CD14-positive monocyte (primary cell): ENCODE measurements around the gene OVCA2. TPM values are rescaled to one million over a fixed set of nuclear protein-coding genes. Genes with fewer than 3 reads are reported as not detected.

Experiments
- DNase-seq, 3 donors: peaks; one replicate each; pipeline ENCODE4 v3.0.0-alpha.2; 2011 to 2022
- H2AFZ ChIP-seq: 2 replicates; pipeline ENCODE4 v1.6.0; 2012; ENCODE audit warnings: mild to moderate bottlenecking, low read depth, low read length, inconsistent platforms; ENCODE audit not compliant: insufficient read depth, poor library complexity, severe bottlenecking
- H3K27ac ChIP-seq, 2 donors: 1 replicate in 1 of 2; 2 replicates in 1 of 2; pipeline ENCODE4 v1.5.1; 2012 to 2013; ENCODE audit warnings: low read length in 2 of 2, control low read depth in 1 of 2, inconsistent platforms in 1 of 2, low read depth in 1 of 2, mild to moderate bottlenecking in 1 of 2
- H3K27me3 ChIP-seq, 2 donors: one replicate each; pipeline versions ENCODE4 v1.6.0 to v1.6.1; 2011 to 2013; ENCODE audit warnings: low read length in 2 of 2; ENCODE audit not compliant: control insufficient read depth in 2 of 2, insufficient read depth in 2 of 2
- H3K36me3 ChIP-seq, 2 donors: replicated peaks in 1 of 2; 1 replicate in 1 of 2; 2 replicates in 1 of 2; pipeline versions ENCODE4 v1.5.1 to v1.6.1; 2012 to 2013; ENCODE audit warnings: low read length in 2 of 2, control low read depth in 1 of 2, inconsistent platforms in 1 of 2, mild to moderate bottlenecking in 1 of 2; ENCODE audit not compliant: insufficient read depth in 2 of 2, control insufficient read depth in 1 of 2
- H3K4me1 ChIP-seq, 2 donors: 1 replicate in 1 of 2; 2 replicates in 1 of 2; pipeline versions ENCODE4 v1.5.1 to v1.6.1; 2012 to 2013; ENCODE audit warnings: low read length in 2 of 2, control low read depth in 1 of 2, inconsistent platforms in 1 of 2, mild to moderate bottlenecking in 1 of 2, moderate library complexity in 1 of 2; ENCODE audit not compliant: insufficient read depth in 2 of 2, control insufficient read depth in 1 of 2
- H3K4me2 ChIP-seq: replicated peaks from 2 replicates; pipeline ENCODE3; 2012; ENCODE audit warnings: low read length, moderate library complexity, mild to moderate bottlenecking; ENCODE audit not compliant: poor library complexity, severe bottlenecking; ENCODE audit errors: extremely low read depth
- H3K4me3 ChIP-seq, 3 experiments: fragments of 200-600 bp in 1 of 3; sonication (generic) in 1 of 3; replicated peaks in 1 of 3; 1 replicate in 2 of 3; 2 replicates in 1 of 3; pipeline ENCODE4 v1.5.1; 2011 to 2013; ENCODE audit warnings: low read length in 3 of 3, mild to moderate bottlenecking in 3 of 3, control low read depth in 2 of 3, low read depth in 2 of 3, inconsistent platforms in 1 of 3, moderate library complexity in 1 of 3
- H3K79me2 ChIP-seq: 2 replicates; pipeline ENCODE4 v1.6.0; 2012; ENCODE audit warnings: mild to moderate bottlenecking, control low read depth, inconsistent platforms, low read length, moderate library complexity; ENCODE audit not compliant: insufficient read depth
- H3K9ac ChIP-seq: 2 replicates; pipeline ENCODE4 v1.6.0; 2017; ENCODE audit warnings: low read length, mild to moderate bottlenecking; ENCODE audit not compliant: insufficient read depth, poor library complexity, severe bottlenecking
- H3K9me3 ChIP-seq, 2 donors: replicated peaks in 1 of 2; 1 replicate in 1 of 2; 2 replicates in 1 of 2; pipeline versions ENCODE4 v1.5.1 to v1.6.1; 2012 to 2013; ENCODE audit warnings: low read length in 2 of 2, control low read depth in 1 of 2; ENCODE audit not compliant: control insufficient read depth in 1 of 2, insufficient read depth in 1 of 2
- H4K20me1 ChIP-seq: 2 replicates; pipeline ENCODE4 v1.6.0; 2012; ENCODE audit warnings: mild to moderate bottlenecking, low read length, control low read depth, moderate library complexity; ENCODE audit not compliant: insufficient read depth
- H3K27ac Mint-ChIP-seq, 7 donors: one replicate each; pipeline ENCODE4 v1.8.0; 2020; ENCODE audit warnings: mild to moderate bottlenecking in 7 of 7, mixed read lengths in 7 of 7, moderate library complexity in 6 of 7, inconsistent platforms in 2 of 7
- H3K27me3 Mint-ChIP-seq, 3 donors: one replicate each; pipeline ENCODE4 v1.8.0; 2021 to 2022; ENCODE audit warnings: low read depth in 3 of 3, mild to moderate bottlenecking in 3 of 3, mixed read lengths in 3 of 3, moderate library complexity in 3 of 3, inconsistent platforms in 1 of 3
- H3K36me3 Mint-ChIP-seq, 2 donors: one replicate each; pipeline ENCODE4 v1.8.0; 2020; ENCODE audit warnings: mixed read lengths in 2 of 2, inconsistent platforms in 1 of 2, mild to moderate bottlenecking in 1 of 2
- H3K4me1 Mint-ChIP-seq: one replicate; pipeline ENCODE4 v1.8.0; 2020; ENCODE audit warnings: mild to moderate bottlenecking, mixed read lengths
- H3K4me3 Mint-ChIP-seq, 2 donors: one replicate each; pipeline ENCODE4 v1.8.0; 2020; ENCODE audit warnings: mild to moderate bottlenecking in 2 of 2, mixed read lengths in 2 of 2, moderate library complexity in 1 of 2
- H3K9me3 Mint-ChIP-seq, 7 donors: one replicate each; pipeline ENCODE4 v1.8.0; 2020 to 2022; ENCODE audit warnings: mixed read lengths in 7 of 7, mild to moderate bottlenecking in 6 of 7, moderate library complexity in 6 of 7, inconsistent platforms in 2 of 7
- WGBS: methylation state at CpG from one replicate; pipeline ENCODE4 v1.1.5; 2013; ENCODE audit warnings: missing lambda C conversion rate; ENCODE audit not compliant: insufficient coverage; 5-methylcytosine and 5-hydroxymethylcytosine counted together
- intact Hi-C, 2 donors: fragments of 100-400 bp; cut with micrococcal nuclease; formaldehyde crosslinking; loops; one replicate each; pipeline versions ENCODE4 v1.15.0 to v1.15.1; 2023
- polyA plus RNA-seq, 3 donors: library from polyadenylated mRNA; depleted of rRNA in 1 of 3; unstranded in 2 of 3; stranded (reverse) in 1 of 3; fragments of 300-500 nt in 2 of 3; fragments of >200 nt in 1 of 3; fragmentation: Illumina TruSeq in 2 of 3; gene quantifications; 1 replicate in 2 of 3; 2 replicates in 1 of 3; pipeline ENCODE4 v1.2.3, GENCODE V29; 2012 to 2021
- TF ChIP-seq, protein P1 (sequence below): fragments of 200-600 bp; IDR thresholded peaks from one replicate; pipeline ENCODE4 v1.8.0; 2022; ENCODE audit warnings: antibody characterized with exemption, mild to moderate bottlenecking

OVCA2 gene
- polyA plus RNA-seq, 3 donors: 30.5 to 94.9 (median 69.1) TPM

DNA sequence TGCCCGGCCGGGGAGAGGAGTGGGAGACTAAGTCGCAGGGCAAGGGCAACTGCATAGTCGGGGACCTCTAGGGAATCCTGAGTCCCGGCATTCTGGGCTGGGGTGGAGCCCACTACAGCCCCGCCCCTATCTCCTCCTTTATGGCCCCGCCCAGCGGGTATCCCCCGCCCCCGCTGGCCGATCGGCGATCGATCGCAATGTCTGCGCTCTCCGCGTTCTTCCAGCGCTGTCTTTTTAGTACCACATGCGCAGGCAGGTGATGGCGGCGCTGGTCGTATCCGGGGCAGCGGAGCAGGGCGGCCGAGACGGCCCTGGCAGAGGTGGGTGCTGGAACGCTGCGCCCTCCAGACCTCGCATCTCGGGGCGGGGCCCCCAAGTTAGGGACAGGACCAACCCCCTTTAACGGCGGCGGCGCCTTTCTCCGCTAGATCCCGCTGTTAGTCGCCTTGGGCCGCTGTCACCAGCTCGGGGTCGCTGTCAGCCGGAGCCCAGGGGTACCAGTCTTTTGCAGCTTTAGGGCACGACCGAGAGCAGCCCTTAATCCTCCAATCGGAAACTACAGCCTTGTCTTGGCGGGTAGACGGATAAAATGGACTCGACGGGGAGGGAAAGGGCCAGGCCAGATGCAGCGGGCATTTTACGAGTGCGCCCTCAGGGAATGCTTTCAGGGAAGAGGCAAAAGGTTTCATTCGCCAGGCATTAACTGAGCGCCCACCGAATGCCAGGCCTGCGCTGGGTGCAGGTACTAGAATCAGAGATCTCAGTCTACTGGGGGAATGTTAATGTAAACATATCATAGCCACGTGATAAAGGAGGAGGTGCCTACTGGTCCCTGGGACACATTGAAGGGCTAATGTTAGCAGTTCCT, 11.7 kb upstream of the OVCA2 start, which contains the start of gene DPH1:
Gene DPH1 (plus strand): TSS at position 243 of the 868 bp plus-strand sequence. CDS start 17 bp downstream, at position 260.
- Histone ChIP-seq H3K27ac (peak within 1 kb of the TSS in 1 of 2 donors; percentile 36), H4K20me1 (no peaks in the 10 kb centered on the region), H3K79me2 (no peaks in the 10 kb centered on the region), H3K9ac (peak within 1 kb of the TSS; percentile 79), H3K4me1 (peaks cover 26 to 33% of the 10 kb centered on the region in 2 donors), H3K4me2 (peak within 1 kb of the TSS; percentile 98), H3K4me3 (peak within 1 kb of the TSS; percentile 66 to 99 (median 91)), H3K36me3 (peaks cover 3 to 5% of the 10 kb centered on the region in 2 donors), H3K27me3 (peaks cover 22 to 46% of the 10 kb centered on the region in 2 donors), H2AFZ (peak within 1 kb of the TSS; percentile 96), H3K9me3 (peaks cover 8 to 9% of the 10 kb centered on the region in 2 donors)
- WGBS: 2% methylated on average over 56 of the region's 59 CpGs
- intact Hi-C loops: loop anchor here (10.0 kb wide), 2 partner anchors 145 to 315 kb away; partner anchors contain the start of gene TLCD2 (in 1 of the 2)
- DNase-seq: peak; percentile 73 to 77 (median 77)
- Mint-ChIP-seq H3K27ac (peak within 1 kb of the TSS; percentile 54 to 87 (median 80)), H3K9me3 (peaks cover 0 to 20% (median 14%) of the 10 kb centered on the region in 7 donors), H3K27me3 (peaks cover 46 to 49% (median 47%) of the 10 kb centered on the region in 3 donors), H3K4me3 (peak within 1 kb of the TSS; percentile 95 to 97), H3K4me1 (peaks cover 27% of the 10 kb centered on the region), H3K36me3 (peaks cover 7% of the 10 kb centered on the region in 2 donors)
- TF ChIP-seq, protein P1, sequence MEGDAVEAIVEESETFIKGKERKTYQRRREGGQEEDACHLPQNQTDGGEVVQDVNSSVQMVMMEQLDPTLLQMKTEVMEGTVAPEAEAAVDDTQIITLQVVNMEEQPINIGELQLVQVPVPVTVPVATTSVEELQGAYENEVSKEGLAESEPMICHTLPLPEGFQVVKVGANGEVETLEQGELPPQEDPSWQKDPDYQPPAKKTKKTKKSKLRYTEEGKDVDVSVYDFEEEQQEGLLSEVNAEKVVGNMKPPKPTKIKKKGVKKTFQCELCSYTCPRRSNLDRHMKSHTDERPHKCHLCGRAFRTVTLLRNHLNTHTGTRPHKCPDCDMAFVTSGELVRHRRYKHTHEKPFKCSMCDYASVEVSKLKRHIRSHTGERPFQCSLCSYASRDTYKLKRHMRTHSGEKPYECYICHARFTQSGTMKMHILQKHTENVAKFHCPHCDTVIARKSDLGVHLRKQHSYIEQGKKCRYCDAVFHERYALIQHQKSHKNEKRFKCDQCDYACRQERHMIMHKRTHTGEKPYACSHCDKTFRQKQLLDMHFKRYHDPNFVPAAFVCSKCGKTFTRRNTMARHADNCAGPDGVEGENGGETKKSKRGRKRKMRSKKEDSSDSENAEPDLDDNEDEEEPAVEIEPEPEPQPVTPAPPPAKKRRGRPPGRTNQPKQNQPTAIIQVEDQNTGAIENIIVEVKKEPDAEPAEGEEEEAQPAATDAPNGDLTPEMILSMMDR: no peak

DNA sequence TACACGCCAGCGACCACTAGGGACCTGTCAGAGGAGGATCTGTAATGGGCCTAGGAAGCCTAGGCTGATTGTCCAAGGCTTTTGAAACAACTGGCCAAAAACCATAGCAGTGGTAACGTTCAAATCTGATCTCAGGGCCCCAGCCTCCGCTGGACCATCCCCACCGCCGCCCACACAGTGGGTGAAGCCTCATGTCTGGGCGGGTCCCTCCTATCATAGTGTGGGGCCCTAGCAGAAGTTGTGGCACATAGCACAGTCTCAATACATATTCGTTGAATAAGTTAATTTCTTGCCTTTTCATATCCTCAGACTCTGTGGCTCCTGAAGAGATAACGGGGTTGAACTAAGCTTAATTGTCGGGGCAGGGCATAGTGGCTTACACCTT, 11.1 kb upstream of the OVCA2 start:
- H3K27me3 Mint-ChIP-seq: peaks cover 40 to 43% (median 40%) of the 10 kb centered on the region in 3 donors
- no peak for DNase-seq
- H3K9me3 Mint-ChIP-seq: peaks cover 0 to 18% (median 14%) of the 10 kb centered on the region in 7 donors
- intact Hi-C loops: loop anchor here in 1 of 2 donors (10.0 kb wide), 1 partner anchor 316 kb away; the partner anchor contains the start of gene TLCD2
- H3K36me3 Mint-ChIP-seq: peaks cover 6 to 7% of the 10 kb centered on the region in 2 donors
- H3K4me2 ChIP-seq: peak overlapping the region; percentile 98
- peak overlapping the region; percentile 96 for H2AFZ ChIP-seq
- peak overlapping the region; percentile 66 to 99 (median 91) for H3K4me3 ChIP-seq
- peaks cover 6 to 7% of the 10 kb centered on the region in 2 donors for H3K36me3 ChIP-seq
- peaks cover 21 to 26% of the 10 kb centered on the region in 2 donors for H3K4me1 ChIP-seq
- peak overlapping the region; percentile 79 for H3K9ac ChIP-seq
- peak overlapping the region in 3 of 7 donors; percentile 2 to 87 (median 75) for H3K27ac Mint-ChIP-seq
- H3K4me1 Mint-ChIP-seq: peaks cover 22% of the 10 kb centered on the region
- peak overlapping the region; percentile 95 to 97 for H3K4me3 Mint-ChIP-seq
- WGBS: 25% methylated on average over 10 of the region's 10 CpGs
- no peaks in the 10 kb centered on the region for H3K79me2 ChIP-seq
- TF ChIP-seq, protein P1: no peak
- H4K20me1 ChIP-seq: no peaks in the 10 kb centered on the region
- H3K27me3 ChIP-seq: peaks cover 17 to 40% of the 10 kb centered on the region in 2 donors
- peak overlapping the region in 1 of 2 donors; percentile 36 for H3K27ac ChIP-seq
- peaks cover 6 to 7% of the 10 kb centered on the region in 2 donors for H3K9me3 ChIP-seq
